DND-41 (cell line): ENCODE measurements around the gene MIR17HG.

Experiments used
- EZH2 ChIP-seq: IDR thresholded peaks from 3 replicates; pipeline ENCODE4 v1.6.1; 2012; ENCODE audit warnings: borderline replicate concordance, low read depth, mild to moderate bottlenecking, moderate library complexity, low read length, inconsistent platforms; ENCODE audit not compliant: severe bottlenecking
- TF ChIP-seq, protein P1 (sequence below): IDR thresholded peaks from 2 replicates; pipeline ENCODE4 v1.5.1; 2012; ENCODE audit warnings: borderline replicate concordance, low read length, moderate library complexity, mild to moderate bottlenecking; ENCODE audit not compliant: poor library complexity, severe bottlenecking; ENCODE audit errors: extremely low read depth

DNA sequence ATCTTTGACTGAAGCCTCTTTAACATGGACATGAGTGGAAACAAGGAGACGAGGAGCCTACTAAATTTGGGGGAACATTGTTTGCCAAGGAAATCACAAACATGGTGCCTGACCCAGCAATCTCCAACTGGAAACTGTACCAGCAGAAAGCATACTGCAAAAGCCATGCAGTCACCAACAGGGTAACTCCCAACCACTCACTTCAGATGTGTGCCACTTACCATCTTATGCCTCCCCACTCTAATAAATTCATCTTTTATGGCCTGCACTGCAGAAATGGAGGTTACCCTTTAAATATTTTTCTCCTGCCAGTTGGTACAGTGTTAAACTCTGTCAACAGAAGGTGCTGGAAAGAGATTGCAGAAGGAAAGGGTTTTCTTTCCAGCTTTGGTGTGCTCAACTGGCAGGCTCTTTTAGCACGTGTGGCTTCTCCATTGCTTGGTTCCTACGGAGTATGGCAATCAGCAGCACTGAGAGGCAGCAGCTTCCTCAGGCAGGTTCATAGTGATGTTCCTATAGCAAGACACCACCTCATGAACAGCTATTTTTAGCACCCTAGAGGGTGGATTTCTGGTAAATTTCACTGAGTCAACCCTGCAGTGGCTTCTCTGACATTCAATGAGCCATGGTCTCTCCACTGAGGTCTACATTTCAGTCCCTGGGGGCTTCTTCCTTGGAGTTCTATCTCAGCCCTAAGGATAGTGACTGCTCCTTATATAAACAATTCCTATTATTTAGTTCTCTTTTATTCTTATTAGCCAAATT, 21.4 kb downstream of the MIR17HG start:
- TF ChIP-seq EZH2 = no peak
- TF ChIP-seq, protein P1, sequence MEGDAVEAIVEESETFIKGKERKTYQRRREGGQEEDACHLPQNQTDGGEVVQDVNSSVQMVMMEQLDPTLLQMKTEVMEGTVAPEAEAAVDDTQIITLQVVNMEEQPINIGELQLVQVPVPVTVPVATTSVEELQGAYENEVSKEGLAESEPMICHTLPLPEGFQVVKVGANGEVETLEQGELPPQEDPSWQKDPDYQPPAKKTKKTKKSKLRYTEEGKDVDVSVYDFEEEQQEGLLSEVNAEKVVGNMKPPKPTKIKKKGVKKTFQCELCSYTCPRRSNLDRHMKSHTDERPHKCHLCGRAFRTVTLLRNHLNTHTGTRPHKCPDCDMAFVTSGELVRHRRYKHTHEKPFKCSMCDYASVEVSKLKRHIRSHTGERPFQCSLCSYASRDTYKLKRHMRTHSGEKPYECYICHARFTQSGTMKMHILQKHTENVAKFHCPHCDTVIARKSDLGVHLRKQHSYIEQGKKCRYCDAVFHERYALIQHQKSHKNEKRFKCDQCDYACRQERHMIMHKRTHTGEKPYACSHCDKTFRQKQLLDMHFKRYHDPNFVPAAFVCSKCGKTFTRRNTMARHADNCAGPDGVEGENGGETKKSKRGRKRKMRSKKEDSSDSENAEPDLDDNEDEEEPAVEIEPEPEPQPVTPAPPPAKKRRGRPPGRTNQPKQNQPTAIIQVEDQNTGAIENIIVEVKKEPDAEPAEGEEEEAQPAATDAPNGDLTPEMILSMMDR = no peak
